Nephron progenitor cell (in vitro differentiated cells): ENCODE results near the gene PLCL1.
A peak's percentile ranks its signal among the peaks of the same experiment; 100 is the strongest.
"Not testable (repeated sequence)": the region's sequence is repeated elsewhere in the genome, so short reads cannot be mapped to it uniquely, and the experiment has no call there.

Experiments used
- DNase-seq: peaks from one replicate; pipeline ENCODE4 v3.0.0; 2021
- H3K27ac Mint-ChIP-seq: 2 replicates; pipeline ENCODE4 v1.8.0; 2021; ENCODE audit warnings: mild to moderate bottlenecking, moderate library complexity, mixed read lengths
- H3K27me3 Mint-ChIP-seq: 2 replicates; pipeline ENCODE4 v1.8.0; 2021; ENCODE audit warnings: mild to moderate bottlenecking, low read depth, mixed read lengths; ENCODE audit not compliant: poor library complexity
- H3K36me3 Mint-ChIP-seq: 2 replicates; pipeline ENCODE4 v1.8.0; 2021; ENCODE audit warnings: low read depth, mixed read lengths
- H3K4me1 Mint-ChIP-seq: 2 replicates; pipeline ENCODE4 v1.8.0; 2021; ENCODE audit warnings: mixed read lengths
- H3K4me3 Mint-ChIP-seq: 2 replicates; pipeline ENCODE4 v1.8.0; 2021; ENCODE audit warnings: mild to moderate bottlenecking, moderate library complexity, mixed read lengths
- H3K9me3 Mint-ChIP-seq: 2 replicates; pipeline ENCODE4 v1.8.0; 2021; ENCODE audit warnings: mild to moderate bottlenecking, moderate library complexity, mixed read lengths
- TF ChIP-seq, protein P1 (sequence below): fragments of 200-600 bp; sonication (generic); IDR thresholded peaks from 2 replicates; pipeline ENCODE4 v1.5.0; 2021; ENCODE audit warnings: antibody characterized with exemption

PLCL1 gene

DNA sequence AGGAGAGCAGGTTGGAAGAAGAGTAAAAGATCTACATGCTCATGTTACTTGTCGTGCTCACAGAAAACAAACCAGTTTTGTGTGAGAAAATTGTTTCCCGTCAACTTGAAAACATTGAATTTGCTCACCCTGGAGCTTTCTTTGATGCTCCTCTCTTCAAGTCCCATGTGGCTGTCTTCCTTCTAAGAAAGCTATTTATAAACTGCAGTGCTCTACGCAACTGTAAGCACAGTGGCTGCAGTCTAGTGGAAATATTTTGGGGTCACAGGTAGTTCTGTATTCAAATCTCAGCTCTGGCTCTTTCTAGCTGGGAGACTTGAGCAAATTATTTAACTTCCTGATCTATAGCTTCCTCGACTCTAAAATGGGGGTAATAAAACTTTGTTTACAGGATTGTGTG is 211.8 kb downstream of the PLCL1 start:
- Mint-ChIP-seq H3K4me3 (no peak overlapping the region), H3K9me3 (peaks cover 10% of the 10 kb centered on the region), H3K27ac (no peak overlapping the region), H3K4me1 (peaks cover 9% of the 10 kb centered on the region), H3K27me3 (peaks cover 3% of the 10 kb centered on the region), H3K36me3 (no peaks in the 10 kb centered on the region)
- no peak for DNase-seq
- TF ChIP-seq, protein P1, sequence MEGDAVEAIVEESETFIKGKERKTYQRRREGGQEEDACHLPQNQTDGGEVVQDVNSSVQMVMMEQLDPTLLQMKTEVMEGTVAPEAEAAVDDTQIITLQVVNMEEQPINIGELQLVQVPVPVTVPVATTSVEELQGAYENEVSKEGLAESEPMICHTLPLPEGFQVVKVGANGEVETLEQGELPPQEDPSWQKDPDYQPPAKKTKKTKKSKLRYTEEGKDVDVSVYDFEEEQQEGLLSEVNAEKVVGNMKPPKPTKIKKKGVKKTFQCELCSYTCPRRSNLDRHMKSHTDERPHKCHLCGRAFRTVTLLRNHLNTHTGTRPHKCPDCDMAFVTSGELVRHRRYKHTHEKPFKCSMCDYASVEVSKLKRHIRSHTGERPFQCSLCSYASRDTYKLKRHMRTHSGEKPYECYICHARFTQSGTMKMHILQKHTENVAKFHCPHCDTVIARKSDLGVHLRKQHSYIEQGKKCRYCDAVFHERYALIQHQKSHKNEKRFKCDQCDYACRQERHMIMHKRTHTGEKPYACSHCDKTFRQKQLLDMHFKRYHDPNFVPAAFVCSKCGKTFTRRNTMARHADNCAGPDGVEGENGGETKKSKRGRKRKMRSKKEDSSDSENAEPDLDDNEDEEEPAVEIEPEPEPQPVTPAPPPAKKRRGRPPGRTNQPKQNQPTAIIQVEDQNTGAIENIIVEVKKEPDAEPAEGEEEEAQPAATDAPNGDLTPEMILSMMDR, result no peak

DNA sequence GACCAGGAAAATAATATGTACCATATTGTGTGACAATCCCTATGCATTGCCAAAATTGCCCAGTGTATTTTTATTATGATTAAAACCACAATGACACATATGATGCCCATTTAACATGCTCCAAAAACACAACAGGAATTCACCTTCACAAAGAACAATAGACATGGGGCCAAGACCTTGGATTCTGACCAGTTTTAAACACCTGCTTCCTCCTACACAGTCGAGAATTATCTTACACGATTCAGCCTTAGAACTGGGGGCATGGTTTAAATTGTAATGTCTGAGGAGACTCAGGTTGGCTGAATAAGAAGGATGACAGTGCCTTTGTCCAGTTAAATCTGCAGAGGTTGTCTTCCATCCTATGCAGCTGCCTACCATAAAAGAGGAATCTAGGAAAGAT is 212.7 kb downstream of the PLCL1 start:
- peaks cover 4% of the 10 kb centered on the region for H3K27me3 Mint-ChIP-seq

DNA sequence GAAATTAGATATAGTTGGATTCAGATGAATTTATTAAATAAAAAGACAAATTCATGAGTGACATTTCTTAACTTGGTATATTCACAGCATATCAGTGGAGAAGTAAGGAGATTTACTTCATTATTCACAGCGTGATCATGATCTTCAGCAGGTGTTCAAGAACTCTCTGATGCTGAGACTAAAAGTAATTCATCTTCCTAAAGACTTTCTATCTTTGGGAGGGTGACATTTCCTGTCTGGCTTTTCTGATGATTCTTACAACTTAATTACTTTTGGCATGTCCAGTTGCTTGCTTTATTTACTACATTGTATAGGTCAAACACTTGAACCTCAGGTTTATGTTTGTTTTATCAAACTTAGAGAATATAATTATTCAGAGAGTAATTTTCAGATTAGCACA is 224.6 kb downstream of the PLCL1 start:
- Mint-ChIP-seq H3K4me1 (peaks cover 7% of the 10 kb centered on the region), H3K9me3 (no peaks in the 10 kb centered on the region), H3K27ac (no peak overlapping the region), H3K4me3 (no peak overlapping the region), H3K27me3 (no peaks in the 10 kb centered on the region), H3K36me3 (no peaks in the 10 kb centered on the region)
- DNase-seq, result no peak
- TF ChIP-seq, protein P1, result no peak

More for the DNA sequence above, 212.7 kb downstream of the PLCL1 start:
- H3K4me3 Mint-ChIP-seq, result no peak overlapping the region
- no peak for DNase-seq
- H3K4me1 Mint-ChIP-seq, result peaks cover 9% of the 10 kb centered on the region
- H3K27ac Mint-ChIP-seq, result no peak overlapping the region
- H3K36me3 Mint-ChIP-seq, result no peaks in the 10 kb centered on the region
- TF ChIP-seq, protein P1, result no peak
- H3K9me3 Mint-ChIP-seq, result peaks cover 5% of the 10 kb centered on the region

- not testable (repeated sequence) for H3K9me3 Mint-ChIP-seq, H3K36me3 Mint-ChIP-seq
Observed at GRCh38 chr2:198029576-198029975, 225.2 kb downstream of the PLCL1 start.

GRCh38 chr2:198033626-198034025 is 229.2 kb downstream of the PLCL1 start:
- peaks cover 9% of the 10 kb centered on the region for H3K4me1 Mint-ChIP-seq
- peak overlapping the region; percentile 40 for H3K27ac Mint-ChIP-seq
- H3K9me3 Mint-ChIP-seq, result no peaks in the 10 kb centered on the region
- H3K36me3 Mint-ChIP-seq, result no peaks in the 10 kb centered on the region
- H3K4me3 Mint-ChIP-seq, result no peak overlapping the region
- DNase-seq, result no peak
- no peaks in the 10 kb centered on the region for H3K27me3 Mint-ChIP-seq
- TF ChIP-seq, protein P1, result no peak

More at GRCh38 chr2:198029576-198029975, 225.2 kb downstream of the PLCL1 start:
- not testable (repeated sequence) for DNase-seq, H3K4me3 Mint-ChIP-seq, H3K27me3 Mint-ChIP-seq, H3K4me1 Mint-ChIP-seq
- peak overlapping the region; percentile 40 for H3K27ac Mint-ChIP-seq

GRCh38 chr2:198036029-198036879 is 231.9 kb downstream of the PLCL1 start:
- Mint-ChIP-seq H3K36me3 (no peaks in the 10 kb centered on the region), H3K27ac (no peak overlapping the region), H3K9me3 (no peaks in the 10 kb centered on the region), H3K4me3 (no peak overlapping the region), H3K27me3 (peaks cover 2% of the 10 kb centered on the region), H3K4me1 (peaks cover 9% of the 10 kb centered on the region)
- TF ChIP-seq, protein P1, result no peak
- no peak for DNase-seq
